H9 (cell line): Measurements from ENCODE around the gene FUT8. TPM values are rescaled to one million over a fixed set of nuclear protein-coding genes. Genes with fewer than 3 reads are reported as not detected.

Experiments
- DNase-seq: peaks from one replicate; pipeline ENCODE4 v3.0.0-alpha.2; 2017
- H2AFZ ChIP-seq: one replicate; pipeline ENCODE4 v1.6.1; 2013; ENCODE audit warnings: mild to moderate bottlenecking, low read length, control low read depth, moderate library complexity
- H2AK5ac ChIP-seq: 2 replicates; pipeline ENCODE4 v1.6.1; 2013; ENCODE audit warnings: low read length, control low read depth, mixed read lengths; ENCODE audit not compliant: insufficient read length
- H2BK120ac ChIP-seq: one replicate; pipeline ENCODE4 v1.6.1; 2013; ENCODE audit warnings: low read depth, mild to moderate bottlenecking, low read length, control low read depth, inconsistent platforms; ENCODE audit not compliant: poor library complexity, severe bottlenecking
- H2BK12ac ChIP-seq: 2 replicates; pipeline ENCODE4 v1.6.1; 2013; ENCODE audit warnings: low read length, control low read depth, mixed read lengths, low read depth; ENCODE audit not compliant: insufficient read length
- H2BK15ac ChIP-seq: 2 replicates; pipeline ENCODE4 v1.6.1; 2013; ENCODE audit warnings: low read depth, low read length, control low read depth
- H2BK20ac ChIP-seq: one replicate; pipeline ENCODE4 v1.6.1; 2013; ENCODE audit warnings: low read depth, mild to moderate bottlenecking, low read length, control low read depth, inconsistent platforms; ENCODE audit not compliant: poor library complexity, severe bottlenecking
- H2BK5ac ChIP-seq: 2 replicates; pipeline ENCODE4 v1.6.1; 2013; ENCODE audit warnings: low read length, control low read depth, mixed read lengths; ENCODE audit not compliant: insufficient read length
- H3K14ac ChIP-seq: 2 replicates; pipeline ENCODE4 v1.6.1; 2013; ENCODE audit warnings: low read length, control low read depth; ENCODE audit not compliant: insufficient read depth
- H3K18ac ChIP-seq: 2 replicates; pipeline ENCODE4 v1.6.1; 2013; ENCODE audit warnings: low read depth, mild to moderate bottlenecking, mixed read lengths, low read length, control low read depth; ENCODE audit not compliant: insufficient read length
- H3K23ac ChIP-seq: 2 replicates; pipeline ENCODE4 v1.6.1; 2013; ENCODE audit warnings: low read length, control low read depth, mixed read lengths, low read depth; ENCODE audit not compliant: insufficient read length
- H3K23me2 ChIP-seq: 2 replicates; pipeline ENCODE4 v1.6.1; 2013; ENCODE audit warnings: low read depth, mild to moderate bottlenecking, mixed read lengths, low read length, control low read depth; ENCODE audit not compliant: insufficient read length, poor library complexity, severe bottlenecking
- H3K27ac ChIP-seq: 2 replicates; pipeline ENCODE4 v1.5.1; 2013; ENCODE audit warnings: low read length, control low read depth, mixed read lengths, low read depth; ENCODE audit not compliant: insufficient read length
- H3K27me3 ChIP-seq: 2 replicates; pipeline ENCODE4 v1.6.1; 2013; ENCODE audit warnings: low read length, control low read depth, inconsistent platforms; ENCODE audit not compliant: insufficient read depth
- H3K4ac ChIP-seq: 2 replicates; pipeline ENCODE4 v1.6.1; 2013; ENCODE audit warnings: low read depth, mild to moderate bottlenecking, control low read depth, inconsistent platforms, low read length, moderate library complexity
- H3K4me1 ChIP-seq: 2 replicates; pipeline ENCODE4 v1.6.1; 2013; ENCODE audit warnings: low read length, control low read depth, inconsistent platforms; ENCODE audit not compliant: insufficient read depth
- H3K4me2 ChIP-seq: 2 replicates; pipeline ENCODE4 v1.6.1; 2013; ENCODE audit warnings: low read length, control low read depth, mixed read lengths; ENCODE audit not compliant: insufficient read length, insufficient read depth
- H3K56ac ChIP-seq: 2 replicates; pipeline ENCODE4 v1.6.1; 2013; ENCODE audit warnings: low read depth, mild to moderate bottlenecking, mixed read lengths, low read length, control low read depth; ENCODE audit not compliant: insufficient read length
- H3K79me1 ChIP-seq: 2 replicates; pipeline ENCODE4 v1.6.1; 2013; ENCODE audit warnings: low read depth, mild to moderate bottlenecking, moderate library complexity, low read length, control low read depth, inconsistent platforms; ENCODE audit not compliant: insufficient read depth, poor library complexity, severe bottlenecking
- H3K79me2 ChIP-seq: 2 replicates; pipeline ENCODE4 v1.6.1; 2013; ENCODE audit warnings: low read length, control low read depth, inconsistent platforms; ENCODE audit not compliant: insufficient read depth
- H3K9ac ChIP-seq: 2 replicates; pipeline ENCODE4 v1.6.1; 2013; ENCODE audit warnings: low read length, control low read depth, mixed read lengths; ENCODE audit not compliant: insufficient read length; ENCODE audit errors: extremely low read depth
- H3K9me3 ChIP-seq: one replicate; pipeline ENCODE4 v1.6.1; 2013; ENCODE audit warnings: low read depth, low read length, inconsistent platforms; ENCODE audit not compliant: control insufficient read depth
- H3T11ph ChIP-seq: one replicate; pipeline ENCODE4 v1.6.1; 2013; ENCODE audit warnings: mild to moderate bottlenecking, low read length, control low read depth, inconsistent platforms
- H4K20me1 ChIP-seq: one replicate; pipeline ENCODE4 v1.6.1; 2013; ENCODE audit not compliant: control insufficient read depth, insufficient read length, insufficient read depth
- H4K5ac ChIP-seq: 2 replicates; pipeline ENCODE4 v1.6.1; 2013; ENCODE audit warnings: low read depth, mild to moderate bottlenecking, mixed read lengths, low read length, control low read depth; ENCODE audit not compliant: insufficient read length
- H4K8ac ChIP-seq: replicated peaks from 2 replicates; pipeline ENCODE4 v1.6.1; 2013; ENCODE audit warnings: low read length, control low read depth, mixed read lengths, low read depth; ENCODE audit not compliant: insufficient read length
- H4K91ac ChIP-seq: 2 replicates; pipeline ENCODE4 v1.6.1; 2013; ENCODE audit warnings: low read depth, mild to moderate bottlenecking, moderate library complexity, mixed read lengths, low read length, control low read depth; ENCODE audit not compliant: insufficient read length
- H3K27ac Mint-ChIP-seq, 3 experiments: 2 replicates in 2 of 3; 3 replicates in 1 of 3; pipeline ENCODE4 v1.8.0; 2020 to 2021; ENCODE audit warnings: mixed read lengths in 3 of 3, mild to moderate bottlenecking in 1 of 3, moderate library complexity in 1 of 3
- H3K27me3 Mint-ChIP-seq: 2 replicates; pipeline ENCODE4 v1.8.0; 2021; ENCODE audit warnings: low read depth, mild to moderate bottlenecking, moderate library complexity, mixed read lengths
- H3K36me3 Mint-ChIP-seq, 3 experiments: 2 replicates in 2 of 3; 3 replicates in 1 of 3; pipeline ENCODE4 v1.8.0; 2020 to 2021; ENCODE audit warnings: low read depth in 3 of 3, mixed read lengths in 3 of 3; ENCODE audit not compliant: insufficient read depth in 1 of 3
- H3K4me1 Mint-ChIP-seq, 2 experiments: 2 replicates each; pipeline ENCODE4 v1.8.0; 2020; ENCODE audit warnings: mixed read lengths in 2 of 2
- H3K4me3 Mint-ChIP-seq, 2 experiments: 2 replicates in 1 of 2; 3 replicates in 1 of 2; pipeline ENCODE4 v1.8.0; 2020 to 2021; ENCODE audit warnings: mild to moderate bottlenecking in 2 of 2, mixed read lengths in 2 of 2, moderate library complexity in 1 of 2
- H3K9me3 Mint-ChIP-seq, 2 experiments: 2 replicates in 1 of 2; 3 replicates in 1 of 2; pipeline ENCODE4 v1.8.0; 2020; ENCODE audit warnings: mild to moderate bottlenecking in 2 of 2, mixed read lengths in 2 of 2, moderate library complexity in 1 of 2
- WGBS: extraction: QIAGEN DNeasy Blood & Tissue Kit; methylation state at CpG from one replicate; pipeline ENCODE4 v1.1.7; 2013; ENCODE audit warnings: missing lambda C conversion rate, low lambda C conversion rate, mixed read lengths; ENCODE audit not compliant: insufficient read length; ENCODE audit errors: extremely low coverage; 5-methylcytosine and 5-hydroxymethylcytosine counted together
- total RNA-seq: library from RNA; stranded (reverse); gene quantifications from 2 replicates; pipeline ENCODE4 v1.2.1, GENCODE V29; 2021
- TF ChIP-seq, protein P1 (sequence below): fragments of 200-600 bp; sonication (generic); conservative IDR thresholded peaks from 3 replicates; pipeline ENCODE4 v1.8.0; 2021; ENCODE audit warnings: antibody characterized with exemption, mild to moderate bottlenecking

FUT8 gene
- total RNA-seq, 1 experiment from 2014 or later: 44.3 TPM

DNA sequence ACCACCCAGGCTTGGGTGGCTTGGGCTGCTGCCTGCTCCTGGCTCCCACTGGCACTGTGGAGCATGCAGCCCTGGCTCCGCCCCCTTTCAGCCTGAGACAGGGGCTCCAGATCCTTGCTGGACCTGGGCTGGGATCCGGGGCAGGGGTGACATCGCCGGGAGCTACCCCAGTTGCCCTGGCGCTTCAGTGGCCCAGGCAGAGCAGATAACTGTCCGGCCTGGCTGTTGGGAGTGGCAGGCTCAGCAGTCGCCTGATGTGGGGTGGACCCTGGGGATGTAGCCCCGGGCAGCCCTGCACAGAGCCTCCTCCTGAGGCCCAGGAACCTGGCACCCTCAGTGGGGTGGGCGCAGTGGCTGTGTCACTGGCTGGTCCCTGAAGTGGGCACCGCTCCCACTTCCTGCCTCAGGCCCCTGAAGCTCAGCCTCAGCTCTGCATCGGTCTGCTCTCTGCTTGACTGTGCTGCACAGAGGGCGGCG is 57.9 kb downstream of the FUT8 start:
- H3K18ac ChIP-seq: no peak overlapping the region
- Mint-ChIP-seq H3K36me3 (peaks cover 0 to 3% (median 2%) of the 10 kb centered on the region in 3 experiments; a peak in 1 of 7 replicates), H3K4me3 (no peak overlapping the region), H3K27ac (no peak overlapping the region), H3K4me1 (peaks cover 35 to 45% of the 10 kb centered on the region in 2 experiments), H3K27me3 (no peaks in the 10 kb centered on the region; the same call in 1 of the 2 replicates), H3K9me3 (no peaks in the 10 kb centered on the region)
- no peak overlapping the region for H3K23ac ChIP-seq
- no peak overlapping the region for H4K8ac ChIP-seq
- peak; percentile 44 for DNase-seq
- H2BK12ac ChIP-seq: no peak overlapping the region
- no peaks in the 10 kb centered on the region for H3K9me3 ChIP-seq
- no peaks in the 10 kb centered on the region for H3K23me2 ChIP-seq
- no peak overlapping the region for H4K5ac ChIP-seq
- no peak overlapping the region for H2BK5ac ChIP-seq
- WGBS: no CpG with 5 or more reads among the region's 13 CpGs
- H2BK15ac ChIP-seq: no peak overlapping the region
- no peak overlapping the region for H3T11ph ChIP-seq
- H3K27me3 ChIP-seq: no peaks in the 10 kb centered on the region
- H2BK120ac ChIP-seq: no peak overlapping the region
- H3K79me1 ChIP-seq: no peaks in the 10 kb centered on the region
- no peak overlapping the region for H2AK5ac ChIP-seq
- H3K14ac ChIP-seq: no peak overlapping the region
- H4K91ac ChIP-seq: no peak overlapping the region
- H3K27ac ChIP-seq: no peak overlapping the region
- H4K20me1 ChIP-seq: no peaks in the 10 kb centered on the region
- peaks cover 5% of the 10 kb centered on the region; the same call in 1 of the 2 replicates for H3K4me1 ChIP-seq
- TF ChIP-seq, protein P1, sequence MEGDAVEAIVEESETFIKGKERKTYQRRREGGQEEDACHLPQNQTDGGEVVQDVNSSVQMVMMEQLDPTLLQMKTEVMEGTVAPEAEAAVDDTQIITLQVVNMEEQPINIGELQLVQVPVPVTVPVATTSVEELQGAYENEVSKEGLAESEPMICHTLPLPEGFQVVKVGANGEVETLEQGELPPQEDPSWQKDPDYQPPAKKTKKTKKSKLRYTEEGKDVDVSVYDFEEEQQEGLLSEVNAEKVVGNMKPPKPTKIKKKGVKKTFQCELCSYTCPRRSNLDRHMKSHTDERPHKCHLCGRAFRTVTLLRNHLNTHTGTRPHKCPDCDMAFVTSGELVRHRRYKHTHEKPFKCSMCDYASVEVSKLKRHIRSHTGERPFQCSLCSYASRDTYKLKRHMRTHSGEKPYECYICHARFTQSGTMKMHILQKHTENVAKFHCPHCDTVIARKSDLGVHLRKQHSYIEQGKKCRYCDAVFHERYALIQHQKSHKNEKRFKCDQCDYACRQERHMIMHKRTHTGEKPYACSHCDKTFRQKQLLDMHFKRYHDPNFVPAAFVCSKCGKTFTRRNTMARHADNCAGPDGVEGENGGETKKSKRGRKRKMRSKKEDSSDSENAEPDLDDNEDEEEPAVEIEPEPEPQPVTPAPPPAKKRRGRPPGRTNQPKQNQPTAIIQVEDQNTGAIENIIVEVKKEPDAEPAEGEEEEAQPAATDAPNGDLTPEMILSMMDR: no peak
- no peak overlapping the region for H3K9ac ChIP-seq
- H3K56ac ChIP-seq: no peak overlapping the region
- no peak overlapping the region for H3K4ac ChIP-seq
- H2BK20ac ChIP-seq: no peak overlapping the region
- no peak overlapping the region for H3K4me2 ChIP-seq
- no peak overlapping the region for H2AFZ ChIP-seq
- H3K79me2 ChIP-seq: no peaks in the 10 kb centered on the region
